Measurements from ENCODE around the gene DYNLT1. TPM values are rescaled to one million over a fixed set of nuclear protein-coding genes. Genes with fewer than 3 reads are reported as not detected.

The DYNLT1 gene
- total RNA-seq, 1 experiment from 2014 or later: 58.7 TPM

DNA sequence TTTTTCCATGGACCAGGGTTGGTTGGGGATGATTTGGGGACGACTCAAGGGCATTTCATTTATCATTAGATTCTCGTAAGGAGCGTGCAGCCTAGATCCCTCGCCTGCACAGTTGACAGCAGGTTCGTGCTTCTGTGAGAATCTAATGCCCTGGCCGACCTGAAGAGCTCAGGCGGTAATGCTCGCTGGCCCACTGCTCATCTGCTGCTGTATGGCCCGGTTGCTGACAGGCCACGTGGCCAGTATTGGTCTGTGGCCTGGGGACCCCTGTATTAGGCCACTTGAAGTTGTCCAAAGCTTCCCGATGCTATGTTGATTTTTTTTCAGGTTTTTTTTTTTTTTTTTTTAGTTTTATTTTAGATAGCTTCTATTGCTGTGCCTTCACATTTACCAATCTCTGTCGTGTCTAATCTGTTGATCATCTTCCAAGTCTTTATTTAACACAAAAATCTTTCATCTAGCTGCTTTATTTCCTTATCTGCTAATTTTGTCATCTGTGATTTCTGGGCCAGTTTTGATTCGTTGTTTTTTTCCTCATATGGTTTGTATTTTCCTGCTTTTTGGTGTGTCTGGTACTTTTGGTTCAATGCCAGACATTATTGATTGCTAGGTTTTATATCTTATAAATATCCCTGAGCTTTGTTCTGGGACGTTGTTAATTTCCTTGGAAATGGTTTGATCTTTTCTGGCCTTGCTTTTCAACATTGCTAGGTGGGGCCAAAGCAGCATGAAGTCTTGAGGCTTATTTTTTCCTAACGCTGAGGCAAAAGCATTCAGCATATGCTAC is 41.1 kb downstream of the DYNLT1 start:
- no peak for DNase-seq (ENCODE audit: low spot score)

GRCh38 chr6:158599635-158600034 is 44.9 kb downstream of the DYNLT1 start:
- no peak for DNase-seq (ENCODE audit: low spot score)

DNA sequence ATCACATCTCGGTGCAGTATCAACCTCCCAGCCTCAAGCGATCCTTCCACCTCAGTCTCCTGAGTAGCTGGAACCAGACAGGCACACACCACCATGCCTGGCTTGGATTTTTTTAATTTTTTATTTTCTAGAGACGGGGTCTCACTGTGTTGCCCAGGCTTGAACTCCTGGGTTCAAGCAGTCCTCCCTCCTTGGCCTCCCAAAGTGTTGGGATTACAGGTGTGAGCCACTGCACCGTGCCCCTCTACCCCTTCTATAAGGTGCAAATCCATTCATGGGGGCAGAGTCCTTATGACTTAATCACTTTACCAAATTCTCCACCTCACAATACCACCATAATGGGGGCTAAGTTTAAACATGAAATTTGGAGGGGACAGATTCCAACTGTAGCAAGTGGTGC is 47.0 kb downstream of the DYNLT1 start:
- no peak for DNase-seq (ENCODE audit: low spot score)

DNA sequence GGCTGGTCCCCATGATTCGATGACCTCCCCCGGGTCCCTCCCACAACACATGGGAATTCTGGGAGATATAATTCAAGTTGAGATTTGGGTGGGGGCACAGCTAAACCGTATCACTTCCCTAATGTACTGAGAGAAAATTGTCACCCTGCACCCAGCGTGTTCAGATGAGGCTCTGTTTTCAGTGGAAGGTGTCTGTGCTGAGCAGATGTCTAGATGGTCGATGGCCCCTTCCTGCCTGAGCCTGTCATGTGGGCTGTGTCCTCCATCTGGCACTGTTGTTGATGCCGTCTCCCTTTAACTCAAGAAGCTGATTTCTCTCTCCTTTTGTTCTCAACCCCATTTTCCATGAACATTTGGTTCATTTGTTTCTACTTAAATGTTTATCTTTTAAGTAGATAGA is 47.7 kb downstream of the DYNLT1 start:
- DNase-seq (ENCODE audit: low spot score): no peak

DNA sequence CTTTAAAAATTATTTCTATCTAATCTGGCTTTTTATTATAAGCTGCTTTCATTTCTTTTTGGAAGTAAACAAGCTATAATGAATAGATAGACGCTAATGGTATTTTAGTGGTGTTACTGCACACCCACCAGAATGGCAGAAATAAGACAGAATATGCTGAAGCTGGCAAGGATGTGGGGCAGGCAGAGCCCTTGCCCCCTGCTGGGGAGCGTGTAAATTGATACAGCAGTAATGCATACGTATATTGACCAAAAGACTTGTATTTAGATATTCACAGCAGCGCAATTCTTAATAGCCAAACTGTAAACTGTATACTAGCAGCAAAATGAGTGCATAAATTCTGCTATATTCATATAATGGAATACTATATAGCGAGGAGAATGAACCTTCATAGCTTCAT is 49.3 kb downstream of the DYNLT1 start:
- DNase-seq (ENCODE audit: low spot score): no peak

DNA sequence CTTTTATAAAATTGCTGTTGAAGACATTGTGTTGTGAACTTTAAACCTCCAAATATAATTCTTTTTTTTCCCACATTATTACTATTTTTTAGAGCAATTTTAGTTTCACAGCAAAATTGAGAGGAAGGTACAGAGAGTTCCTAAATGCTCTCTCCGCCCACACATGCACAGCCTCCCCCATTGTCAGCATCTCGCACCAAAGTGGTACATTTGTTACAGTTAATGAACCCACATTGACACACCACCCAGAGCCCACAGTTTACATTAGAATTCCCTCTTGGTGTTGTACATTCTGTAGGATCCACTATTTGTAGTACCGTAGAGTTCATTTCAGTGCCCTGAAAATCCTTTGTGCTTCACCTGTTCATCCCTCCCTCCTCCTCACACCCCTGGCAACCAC is 50.9 kb downstream of the DYNLT1 start:
- no peak for DNase-seq (ENCODE audit: low spot score)

DNA sequence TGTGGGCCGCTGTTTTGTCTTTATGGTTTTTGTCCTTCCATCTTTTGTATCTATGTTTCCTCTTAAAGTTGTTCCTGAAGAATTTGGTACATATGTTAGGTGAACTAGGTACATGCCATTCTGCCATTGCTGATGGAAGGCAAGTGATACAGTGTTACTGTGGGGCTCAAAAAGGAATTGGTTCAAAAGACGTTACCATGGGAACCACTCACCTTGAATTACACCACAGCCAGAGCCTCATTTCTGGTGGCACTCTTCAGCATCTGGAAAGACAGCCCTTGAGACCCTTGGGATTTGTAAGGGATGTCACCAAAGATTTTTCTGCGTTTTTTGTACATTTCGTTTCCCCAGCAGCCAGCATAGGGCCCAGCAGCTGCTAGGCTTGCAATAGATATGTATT is 52.7 kb downstream of the DYNLT1 start:
- no peak for DNase-seq (ENCODE audit: low spot score)

GRCh38 chr6:158591134-158591809 is 53.3 kb downstream of the DYNLT1 start:
- no peak for DNase-seq (ENCODE audit: low spot score)

DNA sequence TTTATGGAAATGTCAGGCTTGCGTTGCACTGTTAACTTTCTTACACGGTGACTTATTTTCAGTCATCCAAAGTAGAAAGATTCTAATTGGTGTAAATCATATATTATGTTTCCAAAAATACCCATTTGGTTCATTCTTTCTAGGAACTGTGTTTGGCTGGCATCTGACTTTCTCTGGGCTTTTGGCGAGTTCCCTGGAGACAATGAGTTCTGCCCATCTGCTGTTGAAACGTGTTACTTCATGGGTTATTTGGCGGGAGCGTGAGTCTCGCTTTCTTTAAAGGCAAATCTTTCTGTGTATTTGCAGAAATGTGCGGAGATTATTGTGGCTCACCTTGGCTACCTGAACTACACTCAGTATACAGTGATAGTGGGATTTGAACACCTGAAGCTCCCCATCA is 55.2 kb downstream of the DYNLT1 start:
- DNase-seq (ENCODE audit: low spot score): no peak

DNA sequence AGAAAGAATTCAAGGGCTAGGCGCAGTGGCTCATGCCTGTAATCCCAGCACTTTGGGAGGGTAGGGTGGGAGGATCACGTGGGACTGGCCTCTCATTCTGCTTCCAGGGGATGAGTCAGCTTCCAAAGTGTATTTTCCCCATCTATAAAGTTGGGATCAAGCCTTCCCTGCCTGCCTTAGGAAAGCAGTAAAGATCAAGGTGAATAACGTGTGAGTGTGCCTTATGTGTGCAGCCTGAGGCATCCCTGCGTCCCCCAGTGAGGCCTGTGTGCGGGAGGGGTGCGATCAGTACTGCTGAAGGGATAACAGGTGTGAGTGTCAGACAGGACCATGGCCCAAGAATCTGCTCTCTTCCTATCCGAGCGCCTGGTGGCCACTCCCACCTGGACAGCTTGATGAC is 57.9 kb downstream of the DYNLT1 start:
- DNase-seq (ENCODE audit: low spot score): no peak

Other genes starting within 250 kb of the DYNLT1 start
- gene TMEM181, start 84.7 kb downstream of the DYNLT1 start, total RNA-seq (2014; rRNA removed; shearing (Covaris generic)): 16.1 and 18.8 TPM in 2 replicates
- 1.0 TPM in 1 of 2 replicates, not detected in the other for gene SYTL3, start 5.3 kb upstream of the DYNLT1 start, total RNA-seq (2014; rRNA removed; shearing (Covaris generic))
- 29.3 and 31.8 TPM in 2 replicates for gene EZR, start 174.6 kb upstream of the DYNLT1 start, total RNA-seq (2014; rRNA removed; shearing (Covaris generic))

Measured in H4 (cell line).